GM18502 (cell line): Measurements from ENCODE around the gene TDRD1.

ENCODE experiments used
- ATAC-seq: cut with Tn5 transposase; IDR thresholded peaks from one replicate; pipeline ENCODE4 v1.9.1; 2021; ENCODE audit warnings: mild to moderate bottlenecking; ENCODE audit not compliant: unreplicated experiment, poor library complexity

The TDRD1 gene

GRCh38 chr10:114173921-114174694, 5.0 kb upstream of the TDRD1 start, which contains the start of gene CCDC186:
Gene CCDC186, minus strand, starts transcription at chr10:114174203. Its CDS starts 10,935 bp downstream, at chr10:114163268.
- peak; percentile 99 for ATAC-seq

DNA sequence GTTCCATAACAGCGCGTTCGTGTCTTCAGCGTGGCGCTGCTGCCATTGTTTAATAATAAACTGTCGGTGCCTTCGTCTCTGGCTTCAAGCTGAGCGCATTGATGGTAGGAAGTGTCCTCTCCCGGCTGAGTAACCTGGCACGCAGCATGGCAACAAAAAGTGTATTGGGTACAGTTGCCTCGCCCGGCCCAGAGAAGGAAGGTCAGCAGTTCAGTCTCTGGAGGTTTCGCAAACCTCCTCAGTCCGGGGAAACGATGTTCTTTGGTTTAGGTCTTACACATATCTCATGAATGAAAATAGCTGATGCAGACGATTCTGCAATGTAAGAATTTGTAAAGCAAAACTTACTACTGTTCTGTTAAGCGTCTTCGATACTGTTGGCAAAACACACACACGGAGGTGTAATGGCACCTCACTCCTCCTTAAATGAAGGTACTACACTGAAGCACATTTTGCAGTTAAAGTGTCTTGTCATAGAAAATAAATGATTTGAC, 4.4 kb upstream of the TDRD1 start:
- no peak for ATAC-seq

GRCh38 chr10:114175667-114176066, 3.5 kb upstream of the TDRD1 start:
- ATAC-seq = no peak

GRCh38 chr10:114176511-114176910, 2.6 kb upstream of the TDRD1 start:
- ATAC-seq = no peak

DNA sequence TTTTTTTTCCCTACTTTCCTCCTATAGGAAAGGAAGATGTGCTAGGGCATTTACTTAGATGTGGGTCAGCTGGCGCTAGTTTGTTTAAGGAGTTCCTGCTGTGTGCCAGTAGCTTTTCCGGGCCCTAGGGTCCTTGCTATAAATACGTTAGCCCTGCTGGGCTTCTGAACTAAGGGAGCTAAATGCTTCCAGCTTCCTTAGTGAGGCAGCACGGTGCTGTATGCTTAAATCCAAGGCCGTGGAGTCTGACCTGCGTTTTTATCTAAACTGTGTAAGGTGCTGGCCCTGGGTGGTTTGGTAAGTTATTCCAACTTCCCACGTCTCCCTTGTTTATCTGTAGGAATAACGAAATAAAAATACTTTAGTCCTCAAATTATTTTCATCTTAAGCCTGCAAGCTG, 594 bp downstream of the TDRD1 start:
- no peak for ATAC-seq

DNA sequence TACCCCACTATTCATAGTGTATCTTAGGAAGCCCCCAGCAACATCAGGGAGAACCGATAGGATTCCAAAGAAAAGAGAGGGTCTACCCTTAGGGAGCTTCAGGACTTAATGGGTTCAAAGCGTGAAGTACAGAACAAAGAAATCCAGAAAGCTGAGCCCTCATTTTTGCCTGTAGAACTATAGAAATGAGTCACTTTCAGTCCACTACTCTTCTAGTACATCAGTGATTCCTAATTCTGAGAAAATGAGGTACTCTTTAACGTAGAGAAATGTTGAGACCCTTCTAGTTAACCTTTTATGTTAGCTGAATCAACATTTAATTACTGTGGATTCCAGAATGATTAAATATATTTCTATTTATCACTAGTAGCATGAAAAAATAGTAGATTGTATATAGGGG, 1.8 kb downstream of the TDRD1 start:
- ATAC-seq = peak; percentile 46

DNA sequence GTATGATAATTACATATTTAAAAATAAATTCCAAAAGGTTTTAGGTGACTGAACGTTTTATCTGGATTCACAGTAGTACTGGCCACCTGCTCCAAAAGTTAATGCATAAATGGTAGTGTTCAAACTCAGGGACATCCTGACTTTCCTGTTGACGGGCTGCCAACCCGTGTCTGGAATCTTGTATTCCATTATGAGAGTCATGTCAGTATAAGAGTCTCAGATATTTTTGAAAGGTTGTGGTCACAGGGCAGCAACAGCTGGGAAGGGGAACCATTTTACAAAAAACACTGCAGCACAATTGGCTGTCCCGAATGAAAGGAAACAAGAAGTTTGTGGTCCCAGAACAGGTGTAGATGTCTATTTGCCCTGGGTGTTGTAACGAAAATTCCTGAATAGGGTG, 2.8 kb downstream of the TDRD1 start:
- ATAC-seq = no peak

DNA sequence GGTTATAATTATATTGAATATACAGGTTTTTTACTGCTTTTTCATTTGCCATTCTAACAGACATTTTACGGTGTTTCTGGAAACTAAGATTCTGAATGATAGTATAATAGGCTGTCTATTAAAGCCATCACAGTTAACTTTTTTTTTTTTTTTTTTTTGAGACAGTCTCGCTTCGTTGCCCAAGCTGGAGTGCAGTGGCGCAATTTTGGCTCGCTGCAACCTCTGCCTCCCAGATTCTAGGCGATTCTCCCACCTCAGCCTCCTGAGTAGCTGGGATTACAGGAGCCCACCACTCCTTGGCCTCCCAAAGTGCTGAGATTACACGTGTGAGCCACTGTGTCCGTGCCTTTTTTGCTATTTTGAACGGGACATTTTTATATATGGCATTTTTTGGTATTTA, 4.4 kb downstream of the TDRD1 start:
- ATAC-seq = no peak

DNA sequence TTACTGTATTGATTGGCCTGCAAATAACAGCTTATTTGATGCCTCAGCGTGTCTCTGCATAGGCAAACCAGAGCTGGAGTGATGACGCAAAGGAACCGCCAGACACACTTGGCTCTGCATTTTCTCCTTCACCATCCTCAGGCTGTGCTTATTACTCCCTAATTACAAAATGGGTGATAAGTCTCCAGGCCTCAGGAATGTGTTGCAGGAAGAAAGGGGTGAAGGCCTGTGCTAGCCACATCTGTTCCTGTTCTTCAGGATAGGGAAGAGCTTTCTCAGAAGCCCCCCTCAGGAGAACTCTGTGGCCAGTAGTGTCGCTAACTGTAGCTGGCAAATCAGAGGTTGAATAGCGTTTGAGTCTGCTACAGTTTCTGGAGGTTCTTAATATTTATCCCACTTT, 5.1 kb downstream of the TDRD1 start:
- ATAC-seq = no peak

DNA sequence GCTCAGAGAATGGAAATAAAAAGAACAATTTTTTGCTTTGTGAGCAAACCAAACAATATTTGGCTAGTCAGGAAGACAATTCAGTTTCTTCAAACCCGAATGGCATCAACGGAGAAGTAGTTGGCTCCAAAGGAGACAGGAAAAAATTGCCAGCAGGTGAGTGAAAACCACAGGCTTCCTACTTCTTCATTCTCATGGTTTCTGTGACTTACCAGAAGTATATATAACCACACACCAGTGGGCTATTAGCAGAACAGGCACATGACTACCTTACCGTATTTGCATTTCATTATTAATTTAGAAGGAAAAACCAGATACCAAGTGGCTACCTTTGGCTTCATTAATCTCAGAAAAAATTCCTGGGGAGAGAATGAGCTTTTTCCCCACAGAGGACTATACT, 8.8 kb downstream of the TDRD1 start:
- ATAC-seq = peak; percentile 81

DNA sequence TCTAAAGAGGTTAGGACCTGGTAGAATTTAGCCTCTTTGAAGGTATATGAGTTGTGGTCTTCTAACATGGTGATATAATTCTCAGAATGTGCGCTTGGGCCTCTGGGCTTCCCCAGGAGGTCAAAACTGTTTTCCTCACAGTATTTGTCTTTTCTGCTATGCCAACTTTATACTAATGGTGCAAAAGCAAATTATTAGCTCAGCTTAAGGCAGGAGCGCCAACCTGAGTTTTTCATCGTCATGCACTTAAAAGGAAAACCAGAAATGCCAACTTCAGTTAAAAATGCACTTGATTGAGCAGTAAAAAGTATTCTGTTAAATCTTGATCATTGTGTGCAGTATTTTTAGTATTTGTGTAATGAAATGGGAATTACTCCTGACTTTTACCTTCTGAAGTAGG, 9.7 kb downstream of the TDRD1 start:
- no peak for ATAC-seq

- no peak for ATAC-seq
These were observed 10.5 kb downstream of the TDRD1 start for GRCh38 chr10:114189700-114190099.

DNA sequence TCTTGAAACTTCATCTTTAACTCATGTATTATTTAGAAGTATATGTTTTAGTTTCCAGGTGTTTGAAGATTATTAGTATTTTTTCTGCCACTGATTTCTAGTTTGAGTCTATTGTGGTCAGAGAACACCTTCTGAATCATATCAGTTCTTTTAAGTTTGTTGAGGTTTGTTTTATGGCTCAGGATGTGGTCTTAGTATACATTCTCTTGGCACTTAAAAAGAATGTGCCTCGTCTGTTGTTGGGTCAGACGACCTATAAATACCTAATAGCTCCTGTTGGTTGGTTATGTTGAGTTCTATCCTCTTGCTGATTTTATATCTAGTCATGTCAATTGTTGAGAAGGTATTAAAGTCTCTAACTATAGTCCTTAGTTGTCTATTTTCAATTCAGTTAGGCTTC, 15.9 kb downstream of the TDRD1 start:
- peak; percentile 97 for ATAC-seq

DNA sequence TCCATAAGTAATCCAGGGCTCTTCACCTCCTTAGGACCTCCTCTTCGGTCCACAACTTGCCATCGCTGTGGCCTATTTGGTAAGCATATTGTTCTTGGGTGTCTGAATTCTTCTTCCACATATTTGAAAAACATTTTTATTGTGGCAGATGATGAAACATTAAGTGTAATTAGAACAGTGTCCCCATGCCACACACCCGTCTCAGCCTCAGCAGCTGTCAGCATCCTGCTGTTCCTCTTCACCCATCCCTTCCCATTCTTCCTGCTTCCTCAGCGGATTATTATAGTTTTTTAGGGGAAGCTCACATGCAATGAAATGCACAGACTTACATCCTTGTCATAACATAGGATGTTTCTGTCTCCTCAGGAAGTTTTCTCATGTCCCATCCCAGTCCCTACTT, 20.1 kb downstream of the TDRD1 start:
- ATAC-seq = no peak

DNA sequence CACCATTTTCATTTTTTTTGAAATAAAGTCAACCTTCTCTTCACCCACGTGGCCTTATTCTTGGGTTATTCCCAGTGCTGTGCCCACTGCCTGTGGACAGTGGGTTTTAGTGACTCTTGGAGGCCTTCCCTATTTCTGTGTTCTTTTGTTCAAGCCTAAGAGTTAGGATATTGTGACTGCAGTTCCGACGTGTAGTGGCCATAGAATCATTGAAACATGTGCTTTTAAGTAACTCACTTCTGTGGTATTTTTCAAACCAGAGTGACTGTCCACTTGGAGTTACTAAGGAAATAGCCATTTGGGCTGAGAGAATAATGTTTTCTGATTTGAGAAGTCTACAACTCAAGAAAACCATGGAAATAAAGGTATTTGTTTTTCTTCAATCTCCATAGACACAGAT, 23.7 kb downstream of the TDRD1 start:
- no peak for ATAC-seq

DNA sequence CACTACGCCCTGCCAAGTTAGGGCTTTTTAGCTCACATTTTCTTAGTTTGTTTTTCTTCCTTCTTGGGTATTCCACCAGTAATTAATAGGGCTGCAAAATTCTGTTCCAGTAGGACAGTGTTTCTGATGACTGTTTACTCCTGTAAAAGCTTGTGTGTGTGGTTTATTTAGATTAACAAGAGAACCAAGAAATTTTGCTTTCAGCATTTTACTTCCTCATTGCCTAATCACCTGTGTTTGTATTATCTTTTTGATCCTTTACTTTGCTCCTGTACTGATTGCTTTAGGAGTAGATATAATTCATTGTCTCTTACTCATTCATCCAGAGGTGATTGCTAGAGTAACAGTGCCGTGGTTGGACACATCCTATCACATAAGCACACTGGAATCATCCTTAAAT, 27.7 kb downstream of the TDRD1 start:
- no peak for ATAC-seq

GRCh38 chr10:114207349-114207748, 28.2 kb downstream of the TDRD1 start:
- ATAC-seq = no peak

- no peak for ATAC-seq
These were observed 29.2 kb downstream of the TDRD1 start for GRCh38 chr10:114208351-114208750.

DNA sequence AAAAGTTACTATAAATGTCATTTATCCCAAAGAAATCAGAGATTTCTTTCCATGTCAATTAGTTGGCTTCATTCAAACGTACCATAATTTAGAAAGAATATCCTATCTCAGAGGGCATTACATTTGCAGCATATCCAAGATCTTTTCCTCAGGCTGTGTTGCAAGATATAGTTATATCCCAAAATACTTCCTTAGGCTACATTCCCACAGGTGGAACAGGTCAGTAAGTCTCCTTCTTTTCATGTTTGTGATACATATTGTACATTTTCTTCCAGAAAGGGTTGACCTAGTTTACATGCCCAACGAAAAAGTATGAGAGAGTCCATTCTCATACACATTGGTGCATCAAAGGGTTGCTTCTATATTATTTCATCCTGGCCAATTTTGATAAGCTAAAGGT, 33.0 kb downstream of the TDRD1 start:
- no peak for ATAC-seq

- no peak for ATAC-seq
These were observed 35.9 kb downstream of the TDRD1 start for GRCh38 chr10:114215033-114215432.

GRCh38 chr10:114220281-114220680, 41.1 kb downstream of the TDRD1 start:
- no peak for ATAC-seq

- no peak for ATAC-seq
These were observed 42.1 kb downstream of the TDRD1 start for GRCh38 chr10:114221235-114221634.
